Neutrophil (primary cell): ENCODE results near the gene CDK12.
"Not testable (repeated sequence)": the region's sequence is repeated elsewhere in the genome, so short reads cannot be mapped to it uniquely, and the experiment has no call there.

ENCODE experiments used
- H3K27ac ChIP-seq: fragments of 200-600 bp; sonication (generic); 2 replicates; pipeline ENCODE4 v1.5.1; 2016; ENCODE audit warnings: mild to moderate bottlenecking, moderate library complexity
- H3K27me3 ChIP-seq: fragments of 200-600 bp; sonication (generic); 2 replicates; pipeline ENCODE4 v1.6.0; 2016; ENCODE audit warnings: mild to moderate bottlenecking
- H3K36me3 ChIP-seq: fragments of 200-600 bp; sonication (generic); 2 replicates; pipeline ENCODE4 v1.5.1; 2017
- H3K4me1 ChIP-seq, 2 experiments: fragments of 200-600 bp in 1 of 2; sonication (generic) in 1 of 2; 1 replicate in 1 of 2; 2 replicates in 1 of 2; pipeline versions ENCODE4 v1.5.1 to v1.6.1; 2013 to 2016; ENCODE audit warnings: low read depth in 1 of 2, low read length in 1 of 2, mild to moderate bottlenecking in 1 of 2, moderate library complexity in 1 of 2; ENCODE audit not compliant: control insufficient read depth in 1 of 2, insufficient read depth in 1 of 2
- H3K4me3 ChIP-seq, 2 experiments: fragments of 200-600 bp in 1 of 2; sonication (generic) in 1 of 2; 1 replicate in 1 of 2; 2 replicates in 1 of 2; pipeline ENCODE4 v1.5.1; 2013 to 2016; ENCODE audit warnings: low read depth in 1 of 2, low read length in 1 of 2, mild to moderate bottlenecking in 1 of 2, moderate library complexity in 1 of 2
- H3K9me3 ChIP-seq: fragments of 200-600 bp; sonication (generic); 2 replicates; pipeline ENCODE4 v1.5.1; 2016
- TF ChIP-seq, protein P1 (sequence below): fragments of 200-600 bp; sonication (generic); IDR thresholded peaks from 2 replicates; pipeline ENCODE4 v1.5.1; 2016; ENCODE audit warnings: antibody characterized with exemption

Gene CDK12

GRCh38 chr17:39531252-39531651 lies 70.0 kb downstream of the CDK12 start:
- no peaks in the 10 kb centered on the region for H3K27me3 ChIP-seq
- TF ChIP-seq, protein P1, sequence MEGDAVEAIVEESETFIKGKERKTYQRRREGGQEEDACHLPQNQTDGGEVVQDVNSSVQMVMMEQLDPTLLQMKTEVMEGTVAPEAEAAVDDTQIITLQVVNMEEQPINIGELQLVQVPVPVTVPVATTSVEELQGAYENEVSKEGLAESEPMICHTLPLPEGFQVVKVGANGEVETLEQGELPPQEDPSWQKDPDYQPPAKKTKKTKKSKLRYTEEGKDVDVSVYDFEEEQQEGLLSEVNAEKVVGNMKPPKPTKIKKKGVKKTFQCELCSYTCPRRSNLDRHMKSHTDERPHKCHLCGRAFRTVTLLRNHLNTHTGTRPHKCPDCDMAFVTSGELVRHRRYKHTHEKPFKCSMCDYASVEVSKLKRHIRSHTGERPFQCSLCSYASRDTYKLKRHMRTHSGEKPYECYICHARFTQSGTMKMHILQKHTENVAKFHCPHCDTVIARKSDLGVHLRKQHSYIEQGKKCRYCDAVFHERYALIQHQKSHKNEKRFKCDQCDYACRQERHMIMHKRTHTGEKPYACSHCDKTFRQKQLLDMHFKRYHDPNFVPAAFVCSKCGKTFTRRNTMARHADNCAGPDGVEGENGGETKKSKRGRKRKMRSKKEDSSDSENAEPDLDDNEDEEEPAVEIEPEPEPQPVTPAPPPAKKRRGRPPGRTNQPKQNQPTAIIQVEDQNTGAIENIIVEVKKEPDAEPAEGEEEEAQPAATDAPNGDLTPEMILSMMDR = no peak
- H3K36me3 ChIP-seq = peaks cover 59% of the 10 kb centered on the region
- H3K4me1 ChIP-seq = peaks cover 0 to 3% of the 10 kb centered on the region in 2 experiments
- no peak overlapping the region for H3K4me3 ChIP-seq
- H3K27ac ChIP-seq = no peak overlapping the region
- no peaks in the 10 kb centered on the region for H3K9me3 ChIP-seq

DNA sequence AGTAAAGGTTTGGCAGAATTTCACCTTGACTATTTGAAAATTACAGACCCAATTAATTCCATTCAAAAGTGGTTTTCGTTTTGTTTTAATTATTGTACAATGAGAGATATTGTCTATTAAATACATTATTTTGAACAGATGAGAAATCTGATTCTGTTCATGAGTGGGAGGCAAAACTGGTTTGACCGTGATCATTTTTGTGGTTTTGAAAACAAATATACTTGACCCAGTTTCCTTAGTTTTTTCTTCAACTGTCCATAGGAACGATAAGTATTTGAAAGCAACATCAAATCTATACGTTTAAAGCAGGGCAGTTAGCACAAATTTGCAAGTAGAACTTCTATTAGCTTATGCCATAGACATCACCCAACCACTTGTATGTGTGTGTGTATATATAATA lies 72.6 kb downstream of the CDK12 start:
- Histone ChIP-seq H3K9me3 (no peaks in the 10 kb centered on the region), H3K36me3 (peaks cover 34% of the 10 kb centered on the region), H3K27ac (no peak overlapping the region), H3K4me1 (peaks cover 13 to 16% of the 10 kb centered on the region in 2 experiments), H3K27me3 (no peaks in the 10 kb centered on the region), H3K4me3 (no peak overlapping the region)
- TF ChIP-seq, protein P1 = no peak

DNA sequence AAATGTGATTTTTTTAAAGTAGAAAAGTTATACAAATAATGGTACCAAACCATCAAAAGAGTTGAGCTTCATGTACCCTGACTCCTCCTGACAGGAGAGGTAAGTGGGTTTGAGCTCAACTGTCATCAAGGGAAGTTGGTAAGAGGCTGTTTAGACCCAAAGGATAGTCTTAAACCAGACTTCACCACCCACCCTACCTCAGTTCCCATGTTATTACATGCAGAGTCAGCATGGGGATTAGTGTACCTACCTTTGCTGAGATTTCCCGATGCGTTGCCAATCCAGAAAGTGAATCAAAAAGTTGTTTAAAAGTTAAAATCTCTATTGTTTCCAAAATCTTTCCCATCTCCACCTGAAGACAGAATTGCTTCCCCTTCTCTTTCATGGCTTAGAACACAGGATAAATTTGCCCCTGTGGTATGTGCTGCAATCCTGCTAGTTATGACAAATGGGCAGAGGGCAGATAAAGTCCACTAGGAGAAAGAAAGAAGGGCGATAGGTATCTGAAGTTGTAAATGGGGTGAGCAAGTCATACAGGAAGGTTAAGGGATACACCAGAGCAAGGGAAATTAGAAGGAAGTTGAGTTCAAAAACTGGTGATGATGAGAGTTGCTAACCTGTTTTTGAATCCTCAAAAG lies 73.6 kb downstream of the CDK12 start:
- Histone ChIP-seq H3K27me3 (no peaks in the 10 kb centered on the region), H3K36me3 (peaks cover 24% of the 10 kb centered on the region), H3K4me3 (no peak overlapping the region), H3K4me1 (peaks cover 23 to 26% of the 10 kb centered on the region in 2 experiments), H3K27ac (no peak overlapping the region), H3K9me3 (no peaks in the 10 kb centered on the region)
- TF ChIP-seq, protein P1 = no peak

DNA sequence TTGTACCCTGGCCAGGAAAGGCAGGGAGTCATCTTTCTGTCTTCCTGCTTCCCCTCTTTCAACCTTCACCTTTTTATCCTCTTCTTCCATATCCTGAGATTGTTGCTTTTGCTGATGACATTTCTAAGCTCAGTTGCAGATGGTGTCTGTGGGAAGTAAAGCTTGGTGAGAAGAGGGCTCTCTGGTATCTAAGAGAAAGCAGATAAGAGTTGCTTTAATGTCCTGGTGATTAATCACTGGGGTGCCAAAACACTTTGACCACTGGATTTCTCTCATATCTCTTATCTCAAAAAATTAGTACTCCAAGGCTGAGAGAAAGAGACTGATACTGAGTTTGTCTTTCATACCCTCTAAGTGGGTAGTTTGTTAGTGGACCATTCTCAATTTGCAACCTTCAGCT lies 75.2 kb downstream of the CDK12 start:
- TF ChIP-seq, protein P1 = no peak
- Histone ChIP-seq H3K9me3 (no peaks in the 10 kb centered on the region), H3K36me3 (peaks cover 8% of the 10 kb centered on the region), H3K27me3 (no peaks in the 10 kb centered on the region), H3K4me3 (no peak overlapping the region), H3K27ac (no peak overlapping the region), H3K4me1 (peaks cover 35 to 39% of the 10 kb centered on the region in 2 experiments)

- H3K27ac ChIP-seq, H3K36me3 ChIP-seq, H3K9me3 ChIP-seq, H3K4me3 ChIP-seq, H3K27me3 ChIP-seq: not testable (repeated sequence)
- H3K4me1 ChIP-seq = peaks cover 35 to 39% of the 10 kb centered on the region in 2 experiments
These were observed 76.1 kb downstream of the CDK12 start for GRCh38 chr17:39537364-39537763.

GRCh38 chr17:39538866-39539265 lies 77.6 kb downstream of the CDK12 start:
- Histone ChIP-seq H3K36me3 (peaks cover 5% of the 10 kb centered on the region), H3K27ac (peak overlapping the region; percentile 83), H3K4me3 (peak overlapping the region in 1 of 2 experiments; percentile 20), H3K27me3 (no peaks in the 10 kb centered on the region), H3K4me1 (peaks cover 35% of the 10 kb centered on the region in 2 experiments), H3K9me3 (no peaks in the 10 kb centered on the region)
- TF ChIP-seq, protein P1 = no peak
